EH (cell line): ENCODE measurements around the gene FAM174C.

Experiments used
- DNase-seq: peaks from one replicate; pipeline ENCODE4 v3.0.0-alpha.2; 2015; ENCODE audit warnings: low read depth

FAM174C gene

DNA sequence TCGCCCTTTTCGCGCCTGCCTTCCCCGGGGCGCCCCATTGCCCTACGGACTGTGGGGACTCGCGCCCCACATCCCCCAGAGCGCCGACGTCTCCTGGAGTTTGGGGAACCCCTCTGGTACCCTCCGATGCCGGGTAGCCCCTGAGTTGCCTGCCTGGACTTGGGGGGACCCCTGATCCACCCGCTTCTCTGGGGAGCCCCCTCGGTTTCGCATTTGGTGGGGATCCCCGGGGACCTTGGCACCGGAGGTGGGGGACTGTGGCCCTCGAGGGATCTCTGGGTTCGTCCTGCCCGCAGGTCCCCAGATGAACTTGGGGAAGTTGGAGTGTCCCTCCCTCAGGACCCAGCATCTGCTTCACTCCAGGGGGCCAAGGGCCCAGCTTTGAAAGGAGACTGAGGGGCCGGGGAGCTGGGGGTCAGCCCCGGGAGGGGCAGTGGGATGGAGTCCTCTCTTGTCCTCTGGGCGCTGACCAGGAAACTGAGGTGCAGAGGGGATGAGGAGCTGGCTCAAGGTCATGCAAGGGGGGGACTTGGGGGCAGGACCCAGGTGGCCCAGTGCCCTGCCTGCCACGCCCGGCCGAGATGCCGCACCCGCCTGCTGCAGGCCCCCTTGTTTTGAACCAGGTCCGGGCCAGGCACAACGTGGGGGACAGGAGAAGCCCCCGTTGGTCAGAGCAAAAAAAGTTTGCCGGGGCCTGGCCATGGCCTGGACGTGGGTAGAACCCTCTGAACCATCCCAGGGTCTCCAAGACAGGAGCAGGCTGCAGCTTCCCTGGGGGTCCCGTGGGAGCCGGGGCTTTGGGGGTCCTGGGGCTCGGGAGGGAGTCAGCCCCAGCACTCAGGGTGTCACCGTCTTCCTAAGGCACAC lies 11.4 kb downstream of the FAM174C start:
- DNase-seq: no peak

DNA sequence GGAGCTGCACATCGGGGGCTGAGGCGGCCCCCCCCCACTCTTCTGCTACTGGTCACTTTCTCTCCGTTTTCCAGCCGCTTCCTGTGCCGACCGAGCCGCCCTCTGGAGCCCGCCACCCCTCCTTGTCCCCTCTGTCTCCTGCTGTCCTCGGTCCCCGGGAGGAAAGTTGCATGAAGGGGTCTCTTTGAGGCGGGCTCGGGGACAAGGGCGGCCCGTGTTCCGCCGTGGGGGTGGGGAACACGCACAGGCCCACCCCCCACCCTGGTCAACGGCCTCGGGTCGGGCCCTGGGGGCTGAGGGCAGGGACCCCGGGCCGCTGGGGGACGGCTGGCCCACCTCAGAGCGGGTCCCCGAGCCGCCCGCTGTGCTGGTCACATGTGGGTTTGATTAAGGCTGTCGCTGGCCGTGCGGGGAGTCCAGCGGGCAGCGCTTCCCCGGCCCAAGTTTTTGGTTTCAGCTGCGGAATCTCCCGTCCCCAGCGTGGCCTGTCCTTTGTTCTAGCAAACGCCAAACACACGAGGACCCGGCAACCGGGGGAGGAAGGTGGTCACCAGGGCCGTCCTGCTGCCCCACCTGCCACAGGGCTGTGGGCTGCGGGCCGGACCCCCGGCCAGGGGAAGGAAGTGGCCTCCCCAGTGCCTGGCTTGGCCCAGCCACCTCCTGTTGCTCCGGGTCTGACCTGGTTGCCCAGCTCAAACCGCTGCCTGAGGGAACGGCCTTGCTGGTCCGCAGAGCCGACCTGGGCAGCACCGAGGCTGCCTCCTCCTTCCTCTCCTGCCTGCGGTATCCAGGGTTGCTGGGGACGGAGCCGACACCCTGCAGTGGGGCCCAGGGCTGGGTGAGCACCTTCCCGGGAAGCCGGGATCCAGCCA lies 12.3 kb downstream of the FAM174C start:
- no peak for DNase-seq

DNA sequence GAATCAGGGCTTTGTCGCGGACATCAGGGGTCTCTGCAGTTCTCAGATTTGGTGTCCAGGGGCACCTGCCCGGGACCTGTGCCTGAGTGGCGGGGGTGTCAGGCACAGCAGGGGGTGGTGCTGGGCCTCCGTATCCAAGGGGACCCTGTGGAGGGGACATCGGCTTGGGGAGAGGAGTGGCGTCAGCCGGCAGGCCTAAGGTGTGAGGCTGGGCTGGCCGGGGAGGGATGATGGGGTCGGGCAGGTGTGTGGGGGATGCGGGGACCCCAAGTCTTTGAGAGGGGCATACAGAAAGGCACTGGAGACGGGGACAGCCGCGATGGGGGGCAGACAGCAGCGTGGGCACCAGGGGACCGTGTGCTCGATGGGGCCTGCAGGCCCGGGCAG lies 12.9 kb downstream of the FAM174C start:
- DNase-seq: no peak

DNA sequence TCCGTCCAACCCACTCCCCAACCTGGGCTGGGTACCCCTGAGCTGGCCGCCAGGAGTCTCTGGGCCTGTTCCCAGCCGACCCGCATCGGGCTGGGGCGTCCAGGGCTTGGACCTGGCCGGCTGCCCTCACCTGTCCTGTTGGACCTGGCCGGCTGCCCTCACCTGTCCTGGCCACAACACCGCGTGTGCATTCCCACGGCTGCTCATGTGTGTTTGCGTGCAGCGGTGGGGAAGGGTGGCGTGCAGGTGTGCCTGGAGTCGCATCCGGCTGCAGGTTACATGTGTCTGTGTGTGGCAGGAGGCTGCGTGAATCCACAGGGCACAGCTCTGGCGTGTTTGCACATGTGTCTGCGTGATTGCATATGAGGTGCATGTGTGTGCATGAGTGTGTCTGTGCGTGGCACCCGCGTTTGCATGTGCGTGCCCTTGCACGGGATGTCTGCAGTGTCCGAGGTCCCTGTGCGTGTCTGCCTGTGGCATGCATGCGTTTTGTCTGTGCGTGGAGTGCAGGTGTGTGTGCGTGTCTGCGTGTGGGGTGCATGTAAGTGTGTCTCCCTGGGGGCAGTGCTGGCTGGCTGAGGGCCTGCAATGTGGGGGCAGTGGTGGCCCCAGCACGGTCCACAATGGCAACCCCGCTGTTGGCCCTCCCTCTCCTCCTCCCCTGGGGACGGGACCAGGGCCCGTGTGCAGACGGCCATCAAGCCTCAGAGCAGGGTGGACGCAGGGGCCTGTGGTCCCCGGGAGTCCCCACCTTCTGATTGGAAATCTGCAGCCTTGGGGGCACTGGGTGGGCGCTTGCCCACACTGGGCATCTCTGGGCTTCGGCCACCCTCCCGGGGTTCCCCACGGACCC lies 13.7 kb downstream of the FAM174C start:
- no peak for DNase-seq

DNA sequence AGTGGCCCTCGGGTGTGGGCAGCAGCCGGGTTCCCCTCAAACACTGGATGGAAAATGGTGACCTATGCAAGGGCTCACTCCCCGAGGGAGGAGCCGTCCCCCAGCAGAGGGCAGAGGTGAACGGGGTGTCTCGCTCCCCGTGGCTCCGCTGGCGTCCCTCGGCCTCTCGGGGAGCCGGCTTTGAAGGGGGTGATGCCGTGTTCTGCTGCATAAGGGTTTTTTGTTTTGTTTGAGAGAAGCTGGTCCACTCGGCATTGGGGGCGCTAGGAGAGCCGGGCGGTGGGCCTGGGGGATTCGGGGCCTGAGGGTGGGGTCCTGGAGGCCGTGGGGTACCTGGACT lies 14.3 kb downstream of the FAM174C start:
- no peak for DNase-seq

DNA sequence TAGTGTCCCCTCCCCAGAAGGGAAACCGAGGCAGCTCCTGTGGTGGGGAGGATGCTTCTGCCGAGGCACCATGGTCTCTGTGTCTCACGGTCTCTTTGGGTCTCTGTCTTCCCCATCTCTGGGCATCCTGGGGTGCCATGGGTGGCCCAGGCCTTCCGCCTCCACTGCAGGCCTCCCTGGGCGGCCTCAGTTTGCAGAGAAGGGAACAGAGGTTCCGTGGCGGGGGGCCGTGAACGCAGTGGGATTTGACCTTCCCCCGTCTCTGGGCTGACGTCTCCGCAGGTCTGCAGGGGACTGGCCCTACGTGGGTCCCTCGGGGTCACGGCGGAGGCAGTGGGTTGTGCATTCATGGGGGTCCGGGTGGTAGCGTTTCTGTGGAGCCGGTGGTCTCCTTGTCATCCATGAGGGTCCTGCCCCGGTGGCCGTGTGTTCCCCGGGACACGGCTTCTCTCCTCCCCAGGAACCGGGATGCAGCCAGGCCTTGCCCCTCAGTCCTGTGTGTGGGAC lies 14.9 kb downstream of the FAM174C start:
- DNase-seq: no peak

DNA sequence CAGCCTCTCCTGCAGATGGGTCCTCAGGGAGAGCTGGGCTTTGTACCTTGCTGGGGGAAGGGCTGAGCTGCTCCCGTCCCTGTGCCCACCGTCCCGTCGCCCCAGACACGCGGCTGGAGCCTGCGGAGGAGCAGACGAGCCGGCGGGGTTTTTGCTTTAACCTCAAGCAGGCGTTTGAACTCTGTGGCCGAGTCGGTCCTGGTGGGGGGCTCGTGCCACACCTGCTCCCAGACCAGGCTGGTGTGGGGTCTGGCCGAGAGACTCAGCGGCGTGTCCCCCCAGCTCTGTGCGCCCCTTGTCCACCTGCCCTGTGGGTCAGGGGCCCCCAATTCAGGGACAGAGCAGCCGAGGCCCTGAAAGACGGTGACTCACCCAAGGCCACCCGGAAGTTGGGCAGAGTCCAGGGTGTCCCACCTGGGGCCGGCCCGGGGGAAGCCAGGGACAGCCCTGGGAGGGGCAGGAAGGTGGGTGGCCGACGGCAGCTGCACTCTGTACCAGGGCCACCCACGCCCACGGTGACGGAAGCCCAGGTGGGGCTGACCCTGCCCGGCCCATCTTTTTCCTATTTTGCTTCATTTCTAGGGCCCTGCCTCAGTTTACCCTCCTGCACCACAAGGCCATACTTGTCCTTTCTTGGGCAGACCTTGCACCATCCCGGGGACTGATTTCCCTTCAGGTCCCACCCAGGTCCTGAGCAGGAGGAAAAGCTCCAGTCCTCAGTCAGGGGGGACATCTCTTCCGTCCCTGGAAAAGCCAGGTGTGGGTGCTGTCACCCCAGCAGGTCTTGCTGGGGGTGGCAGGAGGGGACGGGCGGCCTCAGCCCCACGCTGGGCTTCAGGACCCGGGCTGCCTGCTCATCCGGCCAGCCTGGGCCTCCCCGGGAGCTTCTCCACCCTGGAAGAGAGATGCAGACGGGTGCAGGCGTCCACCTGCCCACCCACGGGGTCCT lies 15.6 kb downstream of the FAM174C start:
- DNase-seq: no peak

DNA sequence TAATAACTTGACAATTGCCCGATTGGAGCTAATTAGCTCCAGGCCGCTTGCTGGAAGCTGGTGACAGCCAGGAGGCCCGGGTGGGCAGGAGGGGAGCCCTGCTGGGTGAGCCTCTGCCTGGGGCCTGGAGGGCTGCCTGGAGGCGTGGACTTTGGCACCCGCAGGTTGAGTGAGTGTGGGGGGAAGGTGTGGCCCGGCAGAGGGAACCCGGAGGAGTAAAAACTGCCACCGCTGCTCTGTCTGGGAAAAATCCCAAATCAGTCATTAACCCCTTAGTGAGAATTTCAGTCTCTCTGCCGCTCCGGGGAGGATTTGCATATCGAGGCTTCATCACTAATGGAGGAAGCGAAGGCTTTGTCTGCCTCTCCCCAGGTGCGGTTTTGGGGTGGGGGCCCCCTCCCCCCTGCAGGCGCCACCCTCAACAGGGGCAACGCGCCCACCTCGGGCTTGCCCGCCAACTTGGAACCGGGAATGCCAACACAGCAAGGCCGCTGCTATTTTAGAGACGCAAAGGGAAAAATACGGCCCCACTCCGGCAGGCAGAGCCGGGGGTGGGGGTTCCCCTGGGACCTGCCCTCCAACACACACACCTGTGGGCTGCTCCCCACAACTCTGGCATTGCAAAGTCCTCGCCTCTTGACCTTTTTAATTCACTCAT lies 16.6 kb downstream of the FAM174C start:
- DNase-seq: no peak

DNA sequence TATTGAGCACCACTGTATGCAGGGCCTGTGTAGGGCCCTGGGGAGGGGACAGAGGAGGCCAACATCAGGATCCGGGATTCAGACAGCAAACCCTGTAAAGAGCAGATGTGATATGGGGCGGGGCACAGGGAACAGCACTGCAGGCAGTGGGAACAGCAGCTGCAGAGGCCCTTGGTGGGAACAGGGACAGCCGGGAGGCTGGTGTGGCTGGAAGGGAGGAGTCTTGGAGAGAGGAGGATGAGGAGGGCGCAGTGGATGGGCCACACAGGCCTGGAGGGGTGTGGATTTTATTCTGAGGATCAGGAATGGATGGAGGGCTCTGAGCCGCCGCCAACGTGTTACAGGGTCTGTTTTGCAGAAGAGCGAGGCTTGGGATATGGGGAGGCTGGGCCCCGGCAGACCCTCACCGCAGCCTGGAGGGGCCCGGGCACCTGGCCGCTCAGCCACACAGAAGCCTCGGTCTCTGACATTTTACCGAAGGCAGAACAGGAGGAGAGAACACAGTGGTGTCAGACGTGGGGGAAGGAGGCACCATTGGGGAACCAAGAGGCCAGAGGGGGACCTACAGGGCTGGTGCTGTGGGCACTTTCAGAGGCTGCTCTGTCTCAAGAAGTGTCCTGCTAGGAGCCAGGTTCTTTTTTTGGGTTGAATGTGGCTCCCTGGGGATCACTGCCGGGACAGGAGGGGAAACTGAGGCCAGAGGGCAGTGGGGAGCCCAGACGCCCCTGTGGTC lies 17.3 kb downstream of the FAM174C start:
- DNase-seq: no peak

DNA sequence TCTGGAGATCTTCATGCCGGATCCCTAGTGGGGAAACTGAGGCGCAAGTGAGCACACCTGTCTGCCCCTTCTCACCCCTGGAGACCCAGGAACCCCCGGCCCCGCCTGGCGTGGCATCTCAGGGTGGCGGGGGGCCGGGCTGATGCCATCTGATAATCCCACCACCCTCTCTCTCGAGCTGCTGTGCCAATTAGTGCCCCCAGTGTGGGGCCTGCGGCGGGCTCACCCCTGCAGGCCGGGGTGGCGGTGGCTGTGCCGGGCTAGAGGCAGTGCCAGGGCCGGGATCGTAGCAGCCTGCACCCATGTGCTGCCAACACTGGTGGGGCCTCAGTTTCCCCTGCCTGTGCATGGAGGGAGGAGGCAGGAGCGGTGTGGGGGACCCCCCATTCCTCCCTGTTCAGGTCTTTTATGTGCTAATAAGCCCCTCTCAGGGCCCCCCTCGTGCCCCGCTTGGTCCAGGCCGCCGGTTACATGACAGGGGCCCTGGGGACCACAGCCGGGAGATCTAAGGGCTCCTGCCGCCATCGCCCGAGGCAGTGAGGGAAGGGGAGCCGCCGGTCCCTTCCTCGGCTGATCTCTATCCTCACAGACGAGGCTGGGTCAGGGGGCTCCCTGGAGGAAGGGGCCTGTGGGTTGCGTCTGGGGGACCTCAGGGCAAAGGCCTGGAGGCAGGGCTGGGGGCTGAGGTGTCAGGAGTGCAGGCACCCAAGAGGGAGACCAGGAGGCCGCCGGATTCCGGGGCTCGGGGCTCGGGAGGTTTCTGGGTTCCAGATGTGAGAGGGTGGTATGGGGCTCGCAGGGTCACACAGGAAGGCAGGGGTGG lies 18.7 kb downstream of the FAM174C start:
- DNase-seq: no peak

DNA sequence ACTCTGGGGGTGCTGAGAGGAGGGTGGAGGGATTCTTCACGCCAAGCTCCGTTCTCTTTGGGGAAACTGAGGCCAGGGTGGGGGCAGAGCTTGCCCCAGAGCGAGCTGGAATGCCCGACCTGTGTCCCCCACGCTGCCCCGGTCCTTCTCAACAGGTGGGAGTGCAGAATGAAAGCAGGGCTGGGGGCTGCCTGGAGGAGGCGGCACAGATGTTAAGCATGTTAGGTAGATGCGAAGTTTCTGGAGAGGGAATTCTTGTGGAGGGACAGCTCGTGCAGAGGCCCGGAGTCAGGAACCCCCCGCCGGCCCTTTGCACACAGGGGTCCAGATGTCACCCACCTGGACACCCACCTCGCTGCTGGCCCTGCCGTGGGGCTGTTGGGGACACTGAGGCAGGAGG lies 19.4 kb downstream of the FAM174C start:
- DNase-seq: no peak

DNA sequence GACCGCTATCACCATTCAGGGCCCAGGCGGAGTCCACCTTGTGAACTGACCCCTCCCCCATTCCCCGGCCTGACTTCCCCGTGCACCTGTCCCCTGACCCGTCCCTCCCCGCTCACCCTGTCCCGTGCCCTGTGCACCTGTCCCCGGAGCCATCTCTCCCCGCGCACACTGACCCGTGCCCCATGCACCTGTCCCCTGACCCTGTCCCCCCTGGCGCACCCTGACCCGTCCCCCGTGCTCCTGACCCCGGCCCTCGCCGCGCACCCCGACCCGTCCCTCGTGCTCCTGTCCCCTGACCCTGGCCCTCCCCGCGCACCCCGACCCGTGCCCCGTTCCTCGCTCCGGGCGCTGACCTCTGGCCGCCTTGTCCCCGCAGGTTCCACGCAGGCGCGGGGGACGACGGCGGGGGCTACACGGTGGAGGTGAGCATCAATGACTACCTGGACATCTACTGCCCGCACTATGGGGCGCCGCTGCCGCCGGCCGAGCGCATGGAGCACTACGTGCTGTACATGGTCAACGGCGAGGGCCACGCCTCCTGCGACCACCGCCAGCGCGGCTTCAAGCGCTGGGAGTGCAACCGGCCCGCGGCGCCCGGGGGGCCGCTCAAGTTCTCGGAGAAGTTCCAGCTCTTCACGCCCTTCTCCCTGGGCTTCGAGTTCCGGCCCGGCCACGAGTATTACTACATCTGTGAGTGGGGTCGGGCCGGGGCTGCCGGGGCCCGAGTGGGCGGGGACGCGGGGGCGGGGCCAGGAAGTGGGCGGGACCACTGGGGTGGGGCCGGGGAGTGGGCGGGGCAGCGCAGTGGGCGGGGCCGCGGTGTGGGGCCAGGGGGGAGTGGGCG lies 20.1 kb downstream of the FAM174C start:
- no peak for DNase-seq

DNA sequence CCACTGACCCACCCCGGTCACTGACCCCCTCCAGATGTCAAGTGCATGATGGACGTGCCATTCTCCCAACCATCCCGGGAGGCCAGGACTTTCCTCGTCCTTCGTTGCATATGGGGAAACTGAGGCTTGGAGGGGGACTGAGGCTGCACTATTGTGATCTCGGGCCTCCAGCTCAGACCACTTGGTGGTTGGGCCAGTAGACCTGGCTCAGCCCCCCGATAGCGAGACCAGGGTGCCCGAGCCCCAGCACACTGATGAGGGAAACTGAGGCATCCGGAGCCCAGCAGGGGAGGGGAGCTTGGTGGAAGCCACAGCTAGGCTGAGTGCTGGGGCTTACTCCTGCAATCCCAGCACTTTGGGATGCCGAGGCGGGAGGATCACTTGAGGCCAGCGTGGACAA lies 20.7 kb downstream of the FAM174C start:
- no peak for DNase-seq

DNA sequence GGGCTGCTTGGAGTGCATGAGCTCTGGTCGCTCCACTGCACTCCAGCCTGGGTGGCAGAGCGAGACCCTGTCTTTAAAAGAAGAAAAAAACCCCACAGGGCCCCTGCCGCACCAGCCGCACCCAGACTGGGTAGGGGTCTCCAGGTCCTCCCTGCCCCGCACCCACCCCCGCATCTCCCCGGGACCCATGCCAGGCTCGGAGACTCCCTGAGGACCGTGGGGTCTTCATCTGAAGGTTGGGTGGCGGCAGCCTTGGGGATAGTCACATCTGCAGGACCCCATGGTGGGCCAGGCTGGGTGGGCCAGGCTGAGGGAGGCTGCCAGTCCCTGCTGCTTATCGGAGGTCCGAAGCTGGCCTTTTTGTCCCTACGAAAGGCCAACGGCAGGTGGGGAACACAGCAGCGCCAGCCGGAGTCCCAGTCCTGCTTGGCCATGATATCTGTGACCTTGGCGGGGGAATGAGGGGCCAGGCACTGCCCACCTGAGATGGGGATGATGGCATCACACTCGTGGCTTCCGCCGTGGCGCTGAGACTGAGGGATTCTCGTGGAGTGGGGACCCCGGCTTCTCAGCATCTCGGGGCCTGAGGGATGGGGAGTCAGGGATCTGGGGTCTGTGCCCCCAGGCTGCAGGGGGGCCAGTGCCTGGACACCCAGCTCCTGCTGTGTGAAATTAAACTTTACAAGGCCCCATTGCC lies 21.4 kb downstream of the FAM174C start:
- no peak for DNase-seq

DNA sequence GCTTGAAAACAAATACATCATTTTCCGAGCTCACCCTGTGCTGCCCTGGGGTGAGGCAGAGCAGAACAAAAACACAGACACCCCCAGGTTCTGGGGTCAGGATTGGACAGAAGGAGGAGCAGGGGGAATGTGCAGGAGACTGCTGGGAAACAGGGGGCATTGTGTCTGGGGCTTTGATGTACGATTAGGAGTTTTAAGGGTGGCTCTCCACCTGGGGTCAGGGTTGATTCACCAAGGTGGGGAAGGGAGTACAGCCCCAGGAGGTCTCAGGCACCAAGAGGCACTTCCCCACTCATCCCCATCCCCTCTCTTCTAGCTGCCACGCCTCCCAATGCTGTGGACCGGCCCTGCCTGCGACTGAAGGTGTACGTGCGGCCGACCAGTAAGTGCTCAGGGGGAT lies 22.9 kb downstream of the FAM174C start:
- no peak for DNase-seq

DNA sequence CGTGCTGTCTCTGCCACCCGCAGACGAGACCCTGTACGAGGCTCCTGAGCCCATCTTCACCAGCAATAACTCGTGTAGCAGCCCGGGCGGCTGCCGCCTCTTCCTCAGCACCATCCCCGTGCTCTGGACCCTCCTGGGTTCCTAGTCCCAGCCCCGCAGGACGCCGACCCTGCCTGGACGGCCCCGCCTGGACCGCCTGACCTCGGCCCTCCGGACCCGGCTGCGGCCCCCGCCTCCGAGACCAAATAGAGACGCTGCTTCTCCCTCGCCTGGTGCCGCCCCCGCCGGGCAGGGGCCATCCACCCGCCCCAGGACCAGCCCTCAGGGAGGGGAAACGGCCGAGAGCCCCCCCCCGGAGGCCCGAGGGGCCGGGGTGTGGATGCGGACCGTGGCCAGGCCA lies 24.5 kb downstream of the FAM174C start:
- no peak for DNase-seq

DNA sequence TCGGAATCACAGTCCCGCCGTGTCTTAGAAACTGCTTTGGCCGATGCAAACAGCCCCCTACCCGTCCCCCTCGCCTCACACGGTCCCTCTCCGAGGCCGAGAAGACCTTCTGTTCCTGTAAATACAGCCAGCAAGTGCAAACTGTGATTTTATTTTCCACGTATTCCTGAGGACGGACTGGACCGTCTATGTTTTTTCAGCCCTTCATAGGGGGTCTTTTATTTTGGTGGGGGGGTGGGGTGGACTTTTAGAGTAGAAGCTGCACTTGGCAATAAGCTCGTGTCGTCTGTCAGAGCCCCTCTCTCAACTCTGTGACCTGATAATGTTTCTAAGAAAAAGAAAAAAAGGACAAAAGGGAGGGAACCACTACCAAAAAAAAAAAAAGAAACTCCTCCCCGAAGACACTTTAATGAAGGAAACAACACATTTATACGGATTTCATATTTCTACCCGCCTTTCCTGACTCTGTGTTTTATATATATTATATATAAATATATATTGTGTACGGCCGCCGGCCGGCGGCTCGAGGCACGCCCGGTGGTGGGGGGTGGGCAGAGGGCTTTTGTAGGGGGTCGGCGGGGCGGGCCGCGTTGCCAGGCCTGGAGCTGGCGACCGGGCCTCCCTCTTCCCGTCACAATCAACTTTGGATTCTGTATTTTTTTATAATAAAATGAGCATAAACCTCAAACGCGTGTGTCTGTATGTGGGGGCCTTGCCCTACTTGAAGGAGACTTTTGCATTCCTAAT lies 25.6 kb downstream of the FAM174C start:
- no peak for DNase-seq
